NCI-H524 (cell line): ENCODE results near the gene NHERF2.
"Not testable (repeated sequence)": the region's sequence is repeated elsewhere in the genome, so short reads cannot be mapped to it uniquely, and the experiment has no call there.

Experiments used
- DNase-seq, 2 experiments: peaks; one replicate each; lab custom pipeline; 2025; lab: John Stamatoyannopoulos, UW

The NHERF2 gene

GRCh38 chr16:2007081-2007836 is 19.4 kb upstream of the NHERF2 start:
- no peak for DNase-seq

- no peak for DNase-seq
These were observed 18.6 kb upstream of the NHERF2 start for GRCh38 chr16:2008009-2008526.

- DNase-seq: no peak
These were observed 18.0 kb upstream of the NHERF2 start for GRCh38 chr16:2008631-2009163.

GRCh38 chr16:2009164-2009711 is 17.5 kb upstream of the NHERF2 start:
- no peak for DNase-seq

GRCh38 chr16:2009791-2010510 is 16.8 kb upstream of the NHERF2 start, which contains the start of gene ZNF598:
Gene ZNF598 (minus strand): TSS chr16:2009821.
- peak; percentile 74 to 88 for DNase-seq

GRCh38 chr16:2011726-2012125 is 15.0 kb upstream of the NHERF2 start:
- not testable (repeated sequence) for DNase-seq

GRCh38 chr16:2013527-2013926 is 13.2 kb upstream of the NHERF2 start:
- DNase-seq: no peak

GRCh38 chr16:2015117-2015946 is 11.4 kb upstream of the NHERF2 start:
- DNase-seq: peak; percentile 62 to 79

- DNase-seq: no peak
These were observed 10.8 kb upstream of the NHERF2 start for GRCh38 chr16:2015947-2016208.

- peak; percentile 45 to 82 for DNase-seq
These were observed 10.2 kb upstream of the NHERF2 start for GRCh38 chr16:2016407-2016922.

GRCh38 chr16:2019518-2019920 is 7.2 kb upstream of the NHERF2 start, which contains the start of gene NPW:
Gene NPW (plus strand): TSS chr16:2019785.
- peak; percentile 91 to 95 for DNase-seq

GRCh38 chr16:2019921-2020831 is 6.5 kb upstream of the NHERF2 start:
- peak; percentile 45 to 72 for DNase-seq

- DNase-seq: no peak
These were observed 4.0 kb upstream of the NHERF2 start for GRCh38 chr16:2022723-2023091.

- peak; percentile 65 to 94 for DNase-seq
These were observed 3.3 kb upstream of the NHERF2 start for GRCh38 chr16:2023092-2024031.

GRCh38 chr16:2024032-2024420 is 2.7 kb upstream of the NHERF2 start:
- DNase-seq: no peak

GRCh38 chr16:2025251-2025650 is 1.5 kb upstream of the NHERF2 start:
- DNase-seq: no peak

GRCh38 chr16:2025878-2026460 is 733 bp upstream of the NHERF2 start:
- no peak for DNase-seq

GRCh38 chr16:2027024-2028010 is 615 bp downstream of the NHERF2 start:
- DNase-seq: peak in 1 of 2 experiments; percentile 42
